NB4 (cell line): ENCODE data around the gene CUEDC1.

ENCODE experiments used
- POLR2A ChIP-seq: IDR thresholded peaks from 2 replicates; pipeline ENCODE4 v1.6.1; 2011; ENCODE audit warnings: mild to moderate bottlenecking; ENCODE audit not compliant: insufficient read length; ENCODE audit errors: extremely low read depth
- TF ChIP-seq, protein P1 (sequence below): IDR thresholded peaks from one replicate; pipeline ENCODE4 v1.5.1; 2012; ENCODE audit warnings: low read depth, low read length
- TF ChIP-seq, protein P2 (sequence below): IDR thresholded peaks from 2 replicates; pipeline ENCODE4 v1.6.1; 2011; ENCODE audit warnings: low read depth, low read length

DNA sequence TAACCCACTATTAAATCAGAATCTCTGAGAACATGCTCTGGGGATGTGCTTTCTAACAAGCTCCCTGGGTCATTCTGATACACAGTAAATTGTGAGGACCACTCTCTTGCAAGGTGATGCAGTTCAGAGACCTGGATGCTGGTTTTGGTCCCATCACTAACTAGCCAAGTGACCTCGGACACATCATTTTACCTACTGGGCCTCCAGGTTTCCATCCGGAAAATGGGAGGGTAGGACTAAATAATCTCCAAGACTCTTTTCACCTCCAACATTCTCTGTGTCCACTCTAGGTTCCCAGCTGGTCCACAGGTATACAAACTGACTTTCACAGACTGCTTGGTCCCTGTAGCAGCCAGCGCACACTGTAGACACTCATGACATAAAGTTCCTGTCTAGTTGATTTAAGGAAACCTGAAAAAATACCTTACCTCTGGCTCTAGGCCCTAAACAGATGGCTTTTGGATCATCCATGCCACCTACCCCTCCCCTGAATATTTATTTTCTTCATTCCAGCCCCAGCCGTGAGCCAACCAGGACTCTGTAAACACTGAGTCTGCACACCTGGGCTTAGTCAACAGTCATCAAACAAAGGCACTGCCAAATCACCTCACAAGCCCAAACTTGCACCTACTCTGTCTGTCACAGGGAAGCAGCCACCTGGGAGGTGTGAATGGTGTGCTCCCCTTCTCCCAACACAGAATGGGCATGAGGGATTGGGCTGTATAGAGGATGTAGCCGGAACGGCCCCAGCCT, 54.0 kb downstream of the CUEDC1 start:
- TF ChIP-seq, protein P1, sequence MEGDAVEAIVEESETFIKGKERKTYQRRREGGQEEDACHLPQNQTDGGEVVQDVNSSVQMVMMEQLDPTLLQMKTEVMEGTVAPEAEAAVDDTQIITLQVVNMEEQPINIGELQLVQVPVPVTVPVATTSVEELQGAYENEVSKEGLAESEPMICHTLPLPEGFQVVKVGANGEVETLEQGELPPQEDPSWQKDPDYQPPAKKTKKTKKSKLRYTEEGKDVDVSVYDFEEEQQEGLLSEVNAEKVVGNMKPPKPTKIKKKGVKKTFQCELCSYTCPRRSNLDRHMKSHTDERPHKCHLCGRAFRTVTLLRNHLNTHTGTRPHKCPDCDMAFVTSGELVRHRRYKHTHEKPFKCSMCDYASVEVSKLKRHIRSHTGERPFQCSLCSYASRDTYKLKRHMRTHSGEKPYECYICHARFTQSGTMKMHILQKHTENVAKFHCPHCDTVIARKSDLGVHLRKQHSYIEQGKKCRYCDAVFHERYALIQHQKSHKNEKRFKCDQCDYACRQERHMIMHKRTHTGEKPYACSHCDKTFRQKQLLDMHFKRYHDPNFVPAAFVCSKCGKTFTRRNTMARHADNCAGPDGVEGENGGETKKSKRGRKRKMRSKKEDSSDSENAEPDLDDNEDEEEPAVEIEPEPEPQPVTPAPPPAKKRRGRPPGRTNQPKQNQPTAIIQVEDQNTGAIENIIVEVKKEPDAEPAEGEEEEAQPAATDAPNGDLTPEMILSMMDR, result no peak
- TF ChIP-seq POLR2A, result no peak
- TF ChIP-seq, protein P2, sequence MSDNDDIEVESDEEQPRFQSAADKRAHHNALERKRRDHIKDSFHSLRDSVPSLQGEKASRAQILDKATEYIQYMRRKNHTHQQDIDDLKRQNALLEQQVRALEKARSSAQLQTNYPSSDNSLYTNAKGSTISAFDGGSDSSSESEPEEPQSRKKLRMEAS, result no peak
